Natural killer cell (primary cell): ENCODE measurements around the gene IGF1. TPM values are rescaled to one million over a fixed set of nuclear protein-coding genes. Genes with fewer than 3 reads are reported as not detected.

Experiments used
- ATAC-seq, 3 donors: fragments of 150-1000 bp in 2 of 3; fragments of 200-7000 bp in 1 of 3; cut with Tn5 transposase; 1 replicate in 1 of 3; 2 replicates in 2 of 3; pipeline ENCODE4 v1.10.0; 2021; ENCODE audit warnings: mild to moderate bottlenecking in 2 of 3, moderate library complexity in 2 of 3
- DNase-seq, 2 donors: peaks; one replicate each; pipeline versions ENCODE4 v3.0.0 to v3.0.0-alpha.2; 2013 to 2021; ENCODE audit warnings: mixed read lengths in 1 of 2
- H3K27ac ChIP-seq: one replicate; pipeline ENCODE4 v1.5.1; 2013; ENCODE audit warnings: mild to moderate bottlenecking, low read length
- H3K27me3 ChIP-seq: one replicate; pipeline ENCODE4 v1.6.1; 2013; ENCODE audit warnings: low read length; ENCODE audit not compliant: control insufficient read depth, insufficient read depth
- H3K36me3 ChIP-seq: one replicate; pipeline ENCODE4 v1.6.1; 2013; ENCODE audit warnings: low read length; ENCODE audit not compliant: control insufficient read depth, insufficient read depth
- H3K4me1 ChIP-seq: one replicate; pipeline ENCODE4 v1.6.1; 2013; ENCODE audit warnings: low read length; ENCODE audit not compliant: control insufficient read depth, insufficient read depth
- H3K4me3 ChIP-seq: one replicate; pipeline ENCODE4 v1.5.1; 2013; ENCODE audit warnings: low read length
- H3K9me3 ChIP-seq: one replicate; pipeline ENCODE4 v1.6.1; 2013; ENCODE audit warnings: low read length; ENCODE audit not compliant: control insufficient read depth, insufficient read depth
- H3K27ac Mint-ChIP-seq, 2 donors: one replicate each; pipeline ENCODE4 v1.8.0; 2022; ENCODE audit warnings: mild to moderate bottlenecking in 2 of 2, mixed read lengths in 2 of 2, moderate library complexity in 1 of 2
- H3K27me3 Mint-ChIP-seq, 2 donors: one replicate each; pipeline ENCODE4 v1.8.0; 2022; ENCODE audit warnings: low read depth in 2 of 2, mixed read lengths in 2 of 2
- H3K36me3 Mint-ChIP-seq: one replicate; pipeline ENCODE4 v1.8.0; 2022; ENCODE audit warnings: mixed read lengths
- H3K4me1 Mint-ChIP-seq, 2 donors: one replicate each; pipeline ENCODE4 v1.8.0; 2022; ENCODE audit warnings: mixed read lengths in 2 of 2
- H3K4me3 Mint-ChIP-seq: one replicate; pipeline ENCODE4 v1.8.0; 2022; ENCODE audit warnings: mild to moderate bottlenecking, moderate library complexity, mixed read lengths
- H3K9me3 Mint-ChIP-seq, 2 donors: one replicate each; pipeline ENCODE4 v1.8.0; 2022; ENCODE audit warnings: mixed read lengths in 2 of 2
- CTCF ChIP-seq: fragments of 200-600 bp; IDR thresholded peaks from one replicate; pipeline ENCODE4 v1.8.0; 2022; ENCODE audit warnings: antibody characterized with exemption
- WGBS: methylation state at CpG from one replicate; pipeline ENCODE4 v1.1.7; 2013; ENCODE audit warnings: missing lambda C conversion rate; ENCODE audit not compliant: insufficient coverage; 5-methylcytosine and 5-hydroxymethylcytosine counted together
- intact Hi-C: fragments of 100-400 bp; cut with micrococcal nuclease; formaldehyde crosslinking; loops from one replicate; pipeline ENCODE4 v1.14.2; 2022
- total RNA-seq, 4 donors: library from RNA; stranded (reverse); fragments of 120-200 nt in 1 of 4; gene quantifications; one replicate each; pipeline versions ENCODE4 v1.2.3 to v1.2.4, GENCODE V29; 2013 to 2022

IGF1 gene
- total RNA-seq, 3 donors from 2014 or later (not counting 1 experiment from before 2014, with no cell fraction given), result 0.48 TPM; not detected in 2

GRCh38 chr12:102510463-102510862 is 30.1 kb upstream of the IGF1 start:
- no peak for TF ChIP-seq CTCF
- Mint-ChIP-seq H3K9me3 (no peaks in the 10 kb centered on the region), H3K27ac (no peak overlapping the region), H3K27me3 (no peaks in the 10 kb centered on the region), H3K4me3 (no peak overlapping the region), H3K36me3 (no peaks in the 10 kb centered on the region), H3K4me1 (peaks cover 0 to 3% of the 10 kb centered on the region in 2 donors)
- ATAC-seq (no peak), DNase-seq (no peak)
- H3K9me3 ChIP-seq, result no peaks in the 10 kb centered on the region
- H3K4me1 ChIP-seq, result no peaks in the 10 kb centered on the region
- no peaks in the 10 kb centered on the region for H3K36me3 ChIP-seq
- intact Hi-C loops, result no loop called here
- no peak overlapping the region for H3K4me3 ChIP-seq
- H3K27ac ChIP-seq, result no peak overlapping the region
- H3K27me3 ChIP-seq, result no peaks in the 10 kb centered on the region
- 86% methylated on average over 2 of the region's 3 CpGs for WGBS

- H3K36me3 Mint-ChIP-seq, result no peaks in the 10 kb centered on the region
- no peaks in the 10 kb centered on the region for H3K9me3 Mint-ChIP-seq
- 100% methylated on average over 1 of the region's 1 CpG for WGBS
- intact Hi-C loops, result no loop called here
- ATAC-seq (no peak), DNase-seq (no peak)
- Histone ChIP-seq H3K9me3 (no peaks in the 10 kb centered on the region), H3K27me3 (no peaks in the 10 kb centered on the region), H3K36me3 (no peaks in the 10 kb centered on the region), H3K4me3 (no peak overlapping the region), H3K4me1 (no peaks in the 10 kb centered on the region), H3K27ac (no peak overlapping the region)
- no peak overlapping the region for H3K27ac Mint-ChIP-seq
- H3K27me3 Mint-ChIP-seq, result no peaks in the 10 kb centered on the region
- H3K4me1 Mint-ChIP-seq, result peaks cover 0 to 3% of the 10 kb centered on the region in 2 donors
- no peak for TF ChIP-seq CTCF
- H3K4me3 Mint-ChIP-seq, result no peak overlapping the region
Measured at GRCh38 chr12:102510031-102510430, 29.7 kb upstream of the IGF1 start.

- peaks cover 0 to 3% of the 10 kb centered on the region in 2 donors for H3K4me1 Mint-ChIP-seq
- H3K4me1 ChIP-seq, result no peaks in the 10 kb centered on the region
- ATAC-seq (no peak), DNase-seq (no peak)
- no peak overlapping the region for H3K27ac Mint-ChIP-seq
- intact Hi-C loops, result no loop called here
- H3K4me3 ChIP-seq, result no peak overlapping the region
- no peaks in the 10 kb centered on the region for H3K27me3 ChIP-seq
- no peaks in the 10 kb centered on the region for H3K27me3 Mint-ChIP-seq
- H3K9me3 Mint-ChIP-seq, result no peaks in the 10 kb centered on the region
- no peak for TF ChIP-seq CTCF
- H3K36me3 ChIP-seq, result no peaks in the 10 kb centered on the region
- no peaks in the 10 kb centered on the region for H3K36me3 Mint-ChIP-seq
- no peak overlapping the region for H3K4me3 Mint-ChIP-seq
- H3K9me3 ChIP-seq, result no peaks in the 10 kb centered on the region
- H3K27ac ChIP-seq, result no peak overlapping the region
Measured at GRCh38 chr12:102509123-102509626, 28.8 kb upstream of the IGF1 start.

GRCh38 chr12:102508052-102508451 is 27.7 kb upstream of the IGF1 start:
- peaks cover 0 to 2% of the 10 kb centered on the region in 2 donors for H3K9me3 Mint-ChIP-seq
- H3K36me3 Mint-ChIP-seq, result no peaks in the 10 kb centered on the region
- ATAC-seq (no peak), DNase-seq (no peak)
- H3K4me3 Mint-ChIP-seq, result no peak overlapping the region
- no peak for TF ChIP-seq CTCF
- Histone ChIP-seq H3K4me1 (no peaks in the 10 kb centered on the region), H3K9me3 (no peaks in the 10 kb centered on the region), H3K27ac (no peak overlapping the region), H3K36me3 (no peaks in the 10 kb centered on the region), H3K4me3 (no peak overlapping the region), H3K27me3 (no peaks in the 10 kb centered on the region)
- peaks cover 0 to 2% of the 10 kb centered on the region in 2 donors for H3K27me3 Mint-ChIP-seq
- H3K4me1 Mint-ChIP-seq, result peaks cover 0 to 3% of the 10 kb centered on the region in 2 donors
- intact Hi-C loops, result no loop called here
- no peak overlapping the region for H3K27ac Mint-ChIP-seq
